ENCODE data around the gene COL4A1.

The COL4A1 gene

GRCh38 chr13:110340812-110341444, 34.0 kb upstream of the COL4A1 start:
- no peak overlapping the region for H3K4ac ChIP-seq (ENCODE audit: low read depth, low read length)
- peaks cover 8% of the 10 kb centered on the region for H3K4me1 ChIP-seq (ENCODE audit: control insufficient read depth, low read depth, low read length)
- no peak overlapping the region for H3K4me3 ChIP-seq (ENCODE audit: low read length)
- peaks cover 14% of the 10 kb centered on the region for H3K79me1 ChIP-seq (ENCODE audit: low read length)
- no peak overlapping the region for H3K9ac ChIP-seq (ENCODE audit: low read length)
- no peak overlapping the region for H3K18ac ChIP-seq (ENCODE audit: low read length)
- H3K4me2 ChIP-seq (ENCODE audit: low read length), result no peak overlapping the region
- no peak overlapping the region for H3K27ac ChIP-seq (ENCODE audit: low read depth, low read length)
- no peak overlapping the region for H4K8ac ChIP-seq (ENCODE audit: low read depth, low read length)
- H4K5ac ChIP-seq (ENCODE audit: low read length), result no peak overlapping the region
- no peak overlapping the region for H2AK5ac ChIP-seq (ENCODE audit: low read length)
- H2BK5ac ChIP-seq (ENCODE audit: low read length), result no peak overlapping the region
- H3K56ac ChIP-seq (ENCODE audit: low read length), result peak overlapping the region; percentile 26
- WGBS (ENCODE audit: extremely low coverage, insufficient coverage, low lambda C conversion rate), result no CpG with 5 or more reads among the region's 24 CpGs
- no peak overlapping the region for H3K23ac ChIP-seq (ENCODE audit: low read length)
- H3K27me3 ChIP-seq (ENCODE audit: insufficient read depth, low read length, poor library complexity), result no peaks in the 10 kb centered on the region
- no peak overlapping the region for H2BK120ac ChIP-seq (ENCODE audit: low read depth, low read length)
- H3K79me2 ChIP-seq (ENCODE audit: control insufficient read depth, insufficient read depth, low read length), result peaks cover 2% of the 10 kb centered on the region
- H2BK15ac ChIP-seq (replicated peaks; ENCODE audit: low read depth), result no peak overlapping the region
- no peaks in the 10 kb centered on the region for H3K36me3 ChIP-seq (ENCODE audit: control insufficient read depth, insufficient read depth, low read length)
- peak; percentile 59 for DNase-seq

GRCh38 chr13:110339975-110340550, 33.1 kb upstream of the COL4A1 start:
- Histone ChIP-seq H4K5ac (ENCODE audit: low read length) (no peak overlapping the region), H3K23ac (ENCODE audit: low read length) (no peak overlapping the region), H3K4ac (ENCODE audit: low read depth, low read length) (no peak overlapping the region), H3K4me1 (ENCODE audit: control insufficient read depth, low read depth, low read length) (peaks cover 8% of the 10 kb centered on the region), H2BK15ac (replicated peaks; ENCODE audit: low read depth) (no peak overlapping the region), H3K4me2 (ENCODE audit: low read length) (no peak overlapping the region), H2AK5ac (ENCODE audit: low read length) (no peak overlapping the region), H3K27ac (ENCODE audit: low read depth, low read length) (no peak overlapping the region), H2BK120ac (ENCODE audit: low read depth, low read length) (no peak overlapping the region), H3K79me2 (ENCODE audit: control insufficient read depth, insufficient read depth, low read length) (peaks cover 2% of the 10 kb centered on the region), H3K56ac (ENCODE audit: low read length) (no peak overlapping the region), H2BK5ac (ENCODE audit: low read length) (no peak overlapping the region), H3K27me3 (ENCODE audit: insufficient read depth, low read length, poor library complexity) (no peaks in the 10 kb centered on the region), H3K36me3 (ENCODE audit: control insufficient read depth, insufficient read depth, low read length) (no peaks in the 10 kb centered on the region), H3K79me1 (ENCODE audit: low read length) (peaks cover 14% of the 10 kb centered on the region), H4K8ac (ENCODE audit: low read depth, low read length) (no peak overlapping the region), H3K18ac (ENCODE audit: low read length) (no peak overlapping the region), H3K9ac (ENCODE audit: low read length) (no peak overlapping the region), H3K4me3 (ENCODE audit: low read length) (no peak overlapping the region)
- no peak for DNase-seq
- WGBS (ENCODE audit: extremely low coverage, insufficient coverage, low lambda C conversion rate), result no CpG with 5 or more reads among the region's 9 CpGs

GRCh38 chr13:110339263-110339662, 32.3 kb upstream of the COL4A1 start:
- Histone ChIP-seq H3K79me1 (ENCODE audit: low read length) (peaks cover 14% of the 10 kb centered on the region), H4K8ac (ENCODE audit: low read depth, low read length) (no peak overlapping the region), H3K4me2 (ENCODE audit: low read length) (no peak overlapping the region), H3K4ac (ENCODE audit: low read depth, low read length) (no peak overlapping the region), H3K56ac (ENCODE audit: low read length) (no peak overlapping the region), H3K36me3 (ENCODE audit: control insufficient read depth, insufficient read depth, low read length) (no peaks in the 10 kb centered on the region), H3K27ac (ENCODE audit: low read depth, low read length) (no peak overlapping the region), H3K23ac (ENCODE audit: low read length) (no peak overlapping the region), H2AK5ac (ENCODE audit: low read length) (no peak overlapping the region), H2BK120ac (ENCODE audit: low read depth, low read length) (no peak overlapping the region), H2BK5ac (ENCODE audit: low read length) (no peak overlapping the region), H3K9ac (ENCODE audit: low read length) (no peak overlapping the region), H3K79me2 (ENCODE audit: control insufficient read depth, insufficient read depth, low read length) (peaks cover 2% of the 10 kb centered on the region), H3K4me1 (ENCODE audit: control insufficient read depth, low read depth, low read length) (peaks cover 8% of the 10 kb centered on the region), H4K5ac (ENCODE audit: low read length) (no peak overlapping the region), H2BK15ac (replicated peaks; ENCODE audit: low read depth) (no peak overlapping the region), H3K4me3 (ENCODE audit: low read length) (no peak overlapping the region), H3K27me3 (ENCODE audit: insufficient read depth, low read length, poor library complexity) (no peaks in the 10 kb centered on the region), H3K18ac (ENCODE audit: low read length) (no peak overlapping the region)
- no peak for DNase-seq
- WGBS (ENCODE audit: extremely low coverage, insufficient coverage, low lambda C conversion rate), result no CpG with 5 or more reads among the region's 6 CpGs

GRCh38 chr13:110338441-110339101, 31.6 kb upstream of the COL4A1 start:
- H4K8ac ChIP-seq (ENCODE audit: low read depth, low read length), result no peak overlapping the region
- H3K4ac ChIP-seq (ENCODE audit: low read depth, low read length), result no peak overlapping the region
- DNase-seq, result peak; percentile 66
- peak overlapping the region; percentile 37 for H3K56ac ChIP-seq (ENCODE audit: low read length)
- peaks cover 2% of the 10 kb centered on the region for H3K79me2 ChIP-seq (ENCODE audit: control insufficient read depth, insufficient read depth, low read length)
- H4K5ac ChIP-seq (ENCODE audit: low read length), result no peak overlapping the region
- no peak overlapping the region for H2BK120ac ChIP-seq (ENCODE audit: low read depth, low read length)
- H3K4me2 ChIP-seq (ENCODE audit: low read length), result no peak overlapping the region
- peak overlapping the region; percentile 61 for H3K18ac ChIP-seq (ENCODE audit: low read length)
- no peak overlapping the region for H2BK5ac ChIP-seq (ENCODE audit: low read length)
- H3K79me1 ChIP-seq (ENCODE audit: low read length), result peaks cover 14% of the 10 kb centered on the region
- no peak overlapping the region for H2BK15ac ChIP-seq (replicated peaks; ENCODE audit: low read depth)
- peaks cover 8% of the 10 kb centered on the region for H3K4me1 ChIP-seq (ENCODE audit: control insufficient read depth, low read depth, low read length)
- no peak overlapping the region for H2AK5ac ChIP-seq (ENCODE audit: low read length)
- H3K9ac ChIP-seq (ENCODE audit: low read length), result peak overlapping the region; percentile 17
- H3K4me3 ChIP-seq (ENCODE audit: low read length), result no peak overlapping the region
- H3K27me3 ChIP-seq (ENCODE audit: insufficient read depth, low read length, poor library complexity), result no peaks in the 10 kb centered on the region
- peak overlapping the region; percentile 33 for H3K27ac ChIP-seq (ENCODE audit: low read depth, low read length)
- no peak overlapping the region for H3K23ac ChIP-seq (ENCODE audit: low read length)
- no CpG with 5 or more reads among the region's 13 CpGs for WGBS (ENCODE audit: extremely low coverage, insufficient coverage, low lambda C conversion rate)
- H3K36me3 ChIP-seq (ENCODE audit: control insufficient read depth, insufficient read depth, low read length), result no peaks in the 10 kb centered on the region

GRCh38 chr13:110337247-110337646, 30.3 kb upstream of the COL4A1 start:
- Histone ChIP-seq H4K5ac (ENCODE audit: low read length) (no peak overlapping the region), H3K36me3 (ENCODE audit: control insufficient read depth, insufficient read depth, low read length) (no peaks in the 10 kb centered on the region), H2BK120ac (ENCODE audit: low read depth, low read length) (no peak overlapping the region), H3K4me1 (ENCODE audit: control insufficient read depth, low read depth, low read length) (peaks cover 8% of the 10 kb centered on the region), H3K23ac (ENCODE audit: low read length) (no peak overlapping the region), H3K79me2 (ENCODE audit: control insufficient read depth, insufficient read depth, low read length) (no peaks in the 10 kb centered on the region), H2BK5ac (ENCODE audit: low read length) (no peak overlapping the region), H3K79me1 (ENCODE audit: low read length) (peaks cover 9% of the 10 kb centered on the region), H2BK15ac (replicated peaks; ENCODE audit: low read depth) (no peak overlapping the region), H3K27ac (ENCODE audit: low read depth, low read length) (no peak overlapping the region), H3K4me2 (ENCODE audit: low read length) (no peak overlapping the region), H3K9ac (ENCODE audit: low read length) (no peak overlapping the region), H3K27me3 (ENCODE audit: insufficient read depth, low read length, poor library complexity) (no peaks in the 10 kb centered on the region), H3K4me3 (ENCODE audit: low read length) (no peak overlapping the region), H2AK5ac (ENCODE audit: low read length) (no peak overlapping the region), H4K8ac (ENCODE audit: low read depth, low read length) (no peak overlapping the region), H3K18ac (ENCODE audit: low read length) (no peak overlapping the region), H3K56ac (ENCODE audit: low read length) (no peak overlapping the region), H3K4ac (ENCODE audit: low read depth, low read length) (no peak overlapping the region)
- no CpG with 5 or more reads among the region's 7 CpGs for WGBS (ENCODE audit: extremely low coverage, insufficient coverage, low lambda C conversion rate)
- DNase-seq, result no peak
